T1000 (cell line): ENCODE measurements around the gene AADACL4.
"Not testable (repeated sequence)": the region's sequence is repeated elsewhere in the genome, so short reads cannot be mapped to it uniquely, and the experiment has no call there.

Experiments
- DNase-seq: peaks from one replicate; lab custom pipeline; 2025; ENCODE audit warnings: mixed read lengths; lab: John Stamatoyannopoulos, UW

AADACL4 gene

GRCh38 chr1:12712076-12712475, 68.2 kb downstream of the AADACL4 start:
- no peak for DNase-seq

- DNase-seq: no peak
These were observed 69.0 kb downstream of the AADACL4 start for GRCh38 chr1:12712929-12713328.

- DNase-seq: not testable (repeated sequence)
These were observed 69.8 kb downstream of the AADACL4 start for GRCh38 chr1:12713651-12714050.

- no peak for DNase-seq
These were observed 71.0 kb downstream of the AADACL4 start for GRCh38 chr1:12714710-12715475.

- DNase-seq: no peak
These were observed 72.1 kb downstream of the AADACL4 start, which contains the start of gene AADACL3 for GRCh38 chr1:12715896-12716437. AADACL3 (plus strand) TSS chr1:12716110; CDS start chr1:12716177, 67 bp downstream.
